Peyer's patch (tissue), 4 donors: ENCODE measurements around the gene TMC1.

Experiments
- POLR2A ChIP-seq, 2 donors: fragments of 450-650 bp; IDR thresholded peaks; one replicate each; pipeline ENCODE4 v1.5.1; 2017; ENCODE audit warnings: antibody characterized with exemption in 2 of 2, mild to moderate bottlenecking in 2 of 2, moderate library complexity in 2 of 2
- TF ChIP-seq, protein P1 (sequence below), 6 experiments: fragments of 450-650 bp in 4 of 6; fragments of 200-600 bp in 2 of 6; sonication (generic) in 1 of 6; IDR thresholded peaks; one replicate each; pipeline ENCODE4 v1.5.1; 2017 to 2019; ENCODE audit warnings: antibody characterized with exemption in 6 of 6, mild to moderate bottlenecking in 3 of 6, moderate library complexity in 1 of 6

DNA sequence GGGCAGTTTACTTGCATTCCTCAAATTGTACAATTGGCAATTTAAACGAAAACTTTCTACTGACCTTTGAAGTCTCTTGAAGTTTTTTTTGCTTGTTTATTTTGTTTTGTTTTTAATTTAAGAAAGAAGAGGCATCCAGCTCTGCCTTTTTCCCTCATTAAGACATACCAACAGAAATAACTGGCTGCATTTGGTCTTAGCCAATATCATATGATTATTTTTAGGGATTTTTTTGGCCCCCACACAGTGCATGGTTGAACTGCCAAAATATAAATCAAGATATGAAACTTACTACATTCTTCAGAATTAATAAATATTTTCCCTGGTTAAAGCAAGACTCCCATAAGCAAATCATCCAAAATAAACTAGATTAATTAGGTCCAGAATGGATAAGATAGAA lies 352.0 kb downstream of the TMC1 start:
- TF ChIP-seq, protein P1, sequence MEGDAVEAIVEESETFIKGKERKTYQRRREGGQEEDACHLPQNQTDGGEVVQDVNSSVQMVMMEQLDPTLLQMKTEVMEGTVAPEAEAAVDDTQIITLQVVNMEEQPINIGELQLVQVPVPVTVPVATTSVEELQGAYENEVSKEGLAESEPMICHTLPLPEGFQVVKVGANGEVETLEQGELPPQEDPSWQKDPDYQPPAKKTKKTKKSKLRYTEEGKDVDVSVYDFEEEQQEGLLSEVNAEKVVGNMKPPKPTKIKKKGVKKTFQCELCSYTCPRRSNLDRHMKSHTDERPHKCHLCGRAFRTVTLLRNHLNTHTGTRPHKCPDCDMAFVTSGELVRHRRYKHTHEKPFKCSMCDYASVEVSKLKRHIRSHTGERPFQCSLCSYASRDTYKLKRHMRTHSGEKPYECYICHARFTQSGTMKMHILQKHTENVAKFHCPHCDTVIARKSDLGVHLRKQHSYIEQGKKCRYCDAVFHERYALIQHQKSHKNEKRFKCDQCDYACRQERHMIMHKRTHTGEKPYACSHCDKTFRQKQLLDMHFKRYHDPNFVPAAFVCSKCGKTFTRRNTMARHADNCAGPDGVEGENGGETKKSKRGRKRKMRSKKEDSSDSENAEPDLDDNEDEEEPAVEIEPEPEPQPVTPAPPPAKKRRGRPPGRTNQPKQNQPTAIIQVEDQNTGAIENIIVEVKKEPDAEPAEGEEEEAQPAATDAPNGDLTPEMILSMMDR (IDR thresholded peaks at IDR 0.05) = no peak
- TF ChIP-seq POLR2A (IDR thresholded peaks at IDR 0.05) = no peak
